ENCODE results near the gene KIAA0040.

KIAA0040 gene

GRCh38 chr1:175204330-175204729 is 11.8 kb upstream of the KIAA0040 start:
- DNase-seq (ENCODE audit: low spot score) = no peak
- TF ChIP-seq, protein P1, sequence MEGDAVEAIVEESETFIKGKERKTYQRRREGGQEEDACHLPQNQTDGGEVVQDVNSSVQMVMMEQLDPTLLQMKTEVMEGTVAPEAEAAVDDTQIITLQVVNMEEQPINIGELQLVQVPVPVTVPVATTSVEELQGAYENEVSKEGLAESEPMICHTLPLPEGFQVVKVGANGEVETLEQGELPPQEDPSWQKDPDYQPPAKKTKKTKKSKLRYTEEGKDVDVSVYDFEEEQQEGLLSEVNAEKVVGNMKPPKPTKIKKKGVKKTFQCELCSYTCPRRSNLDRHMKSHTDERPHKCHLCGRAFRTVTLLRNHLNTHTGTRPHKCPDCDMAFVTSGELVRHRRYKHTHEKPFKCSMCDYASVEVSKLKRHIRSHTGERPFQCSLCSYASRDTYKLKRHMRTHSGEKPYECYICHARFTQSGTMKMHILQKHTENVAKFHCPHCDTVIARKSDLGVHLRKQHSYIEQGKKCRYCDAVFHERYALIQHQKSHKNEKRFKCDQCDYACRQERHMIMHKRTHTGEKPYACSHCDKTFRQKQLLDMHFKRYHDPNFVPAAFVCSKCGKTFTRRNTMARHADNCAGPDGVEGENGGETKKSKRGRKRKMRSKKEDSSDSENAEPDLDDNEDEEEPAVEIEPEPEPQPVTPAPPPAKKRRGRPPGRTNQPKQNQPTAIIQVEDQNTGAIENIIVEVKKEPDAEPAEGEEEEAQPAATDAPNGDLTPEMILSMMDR (IDR thresholded peaks at IDR 0.05; ENCODE audit: borderline replicate concordance, control extremely low read depth, extremely low read depth, insufficient read depth, missing control alignments) = no peak

GRCh38 chr1:175203570-175204068 is 11.0 kb upstream of the KIAA0040 start:
- TF ChIP-seq, protein P1 (IDR thresholded peaks at IDR 0.05; ENCODE audit: borderline replicate concordance, control extremely low read depth, extremely low read depth, insufficient read depth, missing control alignments) = no peak
- in situ Hi-C loops (cut with MboI; ENCODE audit: low sequenced_read_pairs, unreplicated experiment) = no loop called here
- no peak for DNase-seq (ENCODE audit: low spot score)

More at GRCh38 chr1:175204330-175204729, 11.8 kb upstream of the KIAA0040 start:
- in situ Hi-C loops (cut with MboI; ENCODE audit: low sequenced_read_pairs, unreplicated experiment) = no loop called here

DNA sequence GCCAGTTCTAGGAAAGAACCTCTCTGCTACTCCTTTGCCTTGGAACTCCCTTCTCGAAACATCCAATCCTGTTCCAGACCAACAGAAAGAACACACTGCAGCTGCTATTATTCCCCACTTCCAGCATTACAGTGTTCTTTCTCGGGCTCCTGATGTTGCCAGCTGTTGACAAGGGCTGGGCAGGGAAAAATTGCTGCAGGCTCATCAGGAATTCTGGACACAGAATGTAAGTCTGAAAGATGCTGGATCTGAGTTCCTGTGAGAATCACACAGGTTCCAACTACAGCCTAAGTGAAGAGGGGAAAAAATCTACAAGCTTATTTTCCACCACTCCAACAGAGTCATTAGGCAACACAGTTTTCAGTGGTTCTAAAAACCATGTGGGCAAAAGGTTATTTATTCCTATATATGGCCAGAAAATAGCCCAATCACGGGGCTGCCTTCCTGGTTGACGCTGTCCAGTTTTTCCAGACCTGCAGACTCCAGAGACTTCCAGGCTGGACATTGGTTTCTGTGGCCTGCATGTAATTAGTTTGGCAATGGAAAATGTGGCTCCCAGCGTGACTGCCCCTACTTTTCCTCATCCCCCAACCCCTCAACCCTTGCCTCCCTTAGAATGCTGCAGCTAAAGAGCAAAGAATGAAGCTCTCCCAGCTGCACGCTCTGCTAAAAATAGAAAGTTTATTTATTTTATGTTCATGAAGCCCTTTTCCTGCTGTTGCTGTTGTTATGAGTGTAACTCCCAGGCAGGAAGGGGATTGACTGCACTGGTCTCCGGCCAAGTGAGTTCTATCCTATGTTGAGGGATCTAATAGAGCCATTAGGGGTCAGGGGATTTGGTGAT is 8.3 kb upstream of the KIAA0040 start:
- in situ Hi-C loops (cut with MboI; ENCODE audit: low sequenced_read_pairs, unreplicated experiment) = no loop called here
- TF ChIP-seq, protein P1 (IDR thresholded peaks at IDR 0.05; ENCODE audit: borderline replicate concordance, control extremely low read depth, extremely low read depth, insufficient read depth, missing control alignments) = no peak
- no peak for DNase-seq (ENCODE audit: low spot score)

DNA sequence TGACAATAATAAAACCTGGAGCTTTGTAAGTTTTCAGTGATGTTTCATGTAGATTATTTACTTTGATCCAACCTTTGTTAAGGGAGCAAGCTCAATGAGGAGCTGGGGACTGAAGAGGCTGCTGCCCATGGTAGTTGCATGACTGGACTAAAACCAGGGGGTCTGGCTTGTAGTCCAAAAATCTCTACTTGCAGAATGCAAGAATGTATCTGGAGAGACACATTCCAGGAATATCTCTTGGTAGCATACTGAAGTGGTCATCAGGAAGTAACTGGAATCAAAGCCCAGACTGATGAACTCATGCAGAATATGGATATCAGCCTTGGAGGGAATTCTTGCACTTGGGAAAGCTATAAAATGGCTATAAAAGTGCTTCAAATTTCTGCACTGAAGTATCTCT is 5.8 kb upstream of the KIAA0040 start:
- no peak for DNase-seq (ENCODE audit: low spot score)
- in situ Hi-C loops (cut with MboI; ENCODE audit: low sequenced_read_pairs, unreplicated experiment) = no loop called here
- TF ChIP-seq, protein P1 (IDR thresholded peaks at IDR 0.05; ENCODE audit: borderline replicate concordance, control extremely low read depth, extremely low read depth, insufficient read depth, missing control alignments) = no peak

GRCh38 chr1:175197531-175197930 is 5.0 kb upstream of the KIAA0040 start:
- in situ Hi-C loops (cut with MboI; ENCODE audit: low sequenced_read_pairs, unreplicated experiment) = no loop called here
- no peak for DNase-seq (ENCODE audit: low spot score)
- TF ChIP-seq, protein P1 (IDR thresholded peaks at IDR 0.05; ENCODE audit: borderline replicate concordance, control extremely low read depth, extremely low read depth, insufficient read depth, missing control alignments) = no peak

DNA sequence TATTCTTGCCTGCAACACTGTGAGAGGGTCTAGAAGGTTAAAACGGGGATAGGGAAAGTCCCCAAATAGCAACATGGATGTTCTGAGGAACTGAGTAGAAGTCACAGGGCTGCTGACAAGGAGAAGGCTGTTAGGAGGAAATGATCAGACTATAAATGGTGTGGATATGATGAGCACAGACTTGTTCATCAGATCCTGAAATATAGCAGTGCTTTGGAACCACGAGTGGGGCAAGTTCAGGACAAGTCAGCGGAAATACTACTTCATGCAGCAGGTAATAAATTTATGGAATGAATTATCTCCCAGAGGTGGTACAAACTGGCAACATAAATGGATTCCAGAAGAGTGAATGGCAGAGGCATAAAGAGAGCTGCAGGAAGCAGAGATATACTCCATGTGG is 3.2 kb upstream of the KIAA0040 start:
- peak; percentile 34 for DNase-seq (ENCODE audit: low spot score)
- TF ChIP-seq, protein P1 (IDR thresholded peaks at IDR 0.05; ENCODE audit: borderline replicate concordance, control extremely low read depth, extremely low read depth, insufficient read depth, missing control alignments) = no peak
- in situ Hi-C loops (cut with MboI; ENCODE audit: low sequenced_read_pairs, unreplicated experiment) = no loop called here

Measured in GM13976 (cell line).